SKM-1 treated with dmso at 0.1 percent for 144 hours (cell line): ENCODE data around the gene INPP1.
"Not testable (repeated sequence)": the region's sequence is repeated elsewhere in the genome, so short reads cannot be mapped to it uniquely, and the experiment has no call there.

ENCODE experiments used
- DNase-seq: peaks from one replicate; lab custom pipeline; 2025; ENCODE audit not compliant: unreplicated experiment; lab: John Stamatoyannopoulos, UW

INPP1 gene, protein sequence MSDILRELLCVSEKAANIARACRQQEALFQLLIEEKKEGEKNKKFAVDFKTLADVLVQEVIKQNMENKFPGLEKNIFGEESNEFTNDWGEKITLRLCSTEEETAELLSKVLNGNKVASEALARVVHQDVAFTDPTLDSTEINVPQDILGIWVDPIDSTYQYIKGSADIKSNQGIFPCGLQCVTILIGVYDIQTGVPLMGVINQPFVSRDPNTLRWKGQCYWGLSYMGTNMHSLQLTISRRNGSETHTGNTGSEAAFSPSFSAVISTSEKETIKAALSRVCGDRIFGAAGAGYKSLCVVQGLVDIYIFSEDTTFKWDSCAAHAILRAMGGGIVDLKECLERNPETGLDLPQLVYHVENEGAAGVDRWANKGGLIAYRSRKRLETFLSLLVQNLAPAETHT

GRCh38 chr2:190343536-190344275 is at the start of gene INPP1:
Gene INPP1, plus strand, starts transcription at chr2:190343589. Its CDS starts 16,514 bp downstream, at chr2:190360103.
- peak; percentile 95 for DNase-seq

DNA sequence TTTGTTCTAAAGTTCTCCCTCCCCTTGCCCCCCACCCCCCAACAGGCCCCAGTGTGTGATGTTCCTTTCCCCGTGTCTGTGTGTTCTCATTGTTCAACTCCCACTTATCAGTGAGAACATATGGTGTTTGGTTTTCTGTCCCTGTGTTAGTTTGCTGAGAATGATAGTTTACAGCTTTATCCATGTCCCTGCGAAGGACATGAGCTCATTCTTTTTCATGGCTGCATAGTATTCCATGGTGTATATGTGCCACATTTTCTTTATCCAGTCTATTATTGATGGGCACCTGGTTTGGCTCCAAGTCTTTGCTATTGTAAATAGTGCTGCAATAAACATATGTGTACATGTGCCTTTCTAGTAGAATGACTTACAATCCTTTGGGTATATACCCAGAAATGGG is 45.5 kb upstream of the INPP1 start:
- not testable (repeated sequence) for DNase-seq

DNA sequence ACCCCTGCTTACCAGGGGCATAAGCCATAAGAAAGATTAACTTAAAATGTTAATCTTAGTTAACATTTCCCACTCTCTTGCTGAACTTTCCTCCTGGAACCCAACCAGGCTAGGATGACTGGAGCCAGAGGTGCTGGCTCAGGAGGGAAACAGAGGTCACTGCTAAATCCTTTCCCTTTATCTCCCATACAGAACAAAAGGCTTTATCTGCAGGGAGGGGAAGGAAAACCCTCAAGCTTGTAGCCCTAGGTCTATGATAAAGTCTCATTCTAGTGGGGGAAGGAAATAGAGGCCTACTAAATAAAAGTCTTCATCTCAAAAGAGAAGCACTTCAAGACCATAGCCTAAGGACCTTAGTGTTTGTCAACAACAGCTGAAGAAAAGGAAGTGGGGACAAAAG is 42.4 kb upstream of the INPP1 start:
- no peak for DNase-seq

GRCh38 chr2:190302052-190302451 is 41.3 kb upstream of the INPP1 start:
- DNase-seq, result no peak

GRCh38 chr2:190303647-190304046 is 39.7 kb upstream of the INPP1 start:
- no peak for DNase-seq

GRCh38 chr2:190304404-190304803 is 39.0 kb upstream of the INPP1 start:
- no peak for DNase-seq

DNA sequence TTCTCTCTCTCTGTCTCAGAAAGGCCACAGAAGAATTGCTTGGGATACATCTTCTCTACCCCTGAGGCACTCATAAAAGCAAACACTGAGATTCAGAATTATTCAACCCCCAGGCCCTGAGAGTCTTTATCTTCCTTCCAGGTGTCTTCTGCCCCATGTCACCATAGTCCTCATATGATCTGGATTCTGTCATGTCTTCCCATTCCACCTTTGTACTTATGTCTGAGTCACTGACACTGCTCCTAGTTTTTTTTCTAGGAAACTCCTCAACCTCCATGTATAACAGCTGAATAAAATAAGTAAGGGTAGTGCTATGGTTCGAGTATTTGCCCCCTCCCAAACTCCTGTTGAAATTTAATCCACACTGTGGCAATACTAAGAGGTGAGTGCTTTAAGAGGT is 35.4 kb upstream of the INPP1 start:
- DNase-seq, result no peak

DNA sequence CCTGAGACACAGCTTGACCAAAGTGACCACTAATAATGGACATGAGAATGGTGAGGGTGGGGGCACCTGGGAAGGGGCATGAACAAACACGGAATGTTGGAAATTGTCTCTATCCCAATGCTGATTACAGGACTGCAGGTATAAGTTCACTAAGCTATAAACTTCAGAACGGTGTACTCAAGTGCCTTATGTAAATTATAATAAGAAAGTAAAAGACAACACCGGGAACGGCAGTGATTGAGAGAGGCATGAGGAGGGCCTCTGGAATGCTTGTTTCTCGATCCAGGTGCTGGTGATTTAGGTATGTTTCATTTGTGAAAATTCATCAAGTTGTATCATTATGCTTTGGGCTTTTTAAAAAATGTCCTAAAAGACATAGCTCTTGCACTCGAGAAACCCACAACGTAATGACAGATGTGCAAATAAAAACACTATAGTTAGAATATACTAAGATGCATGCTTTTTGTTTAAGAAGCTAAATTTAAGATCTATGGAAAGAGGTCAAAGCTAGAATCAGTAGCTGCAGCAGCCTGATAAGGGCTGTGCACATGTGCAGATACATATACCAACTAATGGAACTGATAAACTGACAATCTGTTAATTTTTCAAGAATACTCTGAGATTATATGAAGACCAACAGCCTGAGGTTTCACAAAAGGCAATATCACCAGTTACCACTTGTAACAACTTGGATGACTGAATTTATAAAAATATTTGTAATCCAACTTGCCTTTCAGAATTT is 31.3 kb upstream of the INPP1 start:
- no peak for DNase-seq

DNA sequence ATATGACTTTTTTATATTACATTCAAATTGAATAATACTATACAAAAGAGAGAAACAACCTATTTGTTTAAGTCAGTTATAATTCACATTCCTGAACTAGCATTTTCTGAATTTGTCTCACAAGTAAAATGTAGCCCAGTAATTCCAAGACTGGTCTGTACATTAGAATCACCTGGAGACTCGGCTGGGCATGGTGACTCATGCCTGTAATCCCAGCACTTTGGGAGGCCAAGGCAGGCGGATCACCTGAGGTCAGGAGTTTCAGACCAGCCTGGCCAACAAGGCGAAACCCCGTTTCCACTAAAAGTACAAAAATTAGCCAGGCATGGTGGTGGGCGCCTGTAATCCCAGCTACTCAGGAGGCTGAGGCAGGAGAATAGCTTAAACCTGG is 30.8 kb upstream of the INPP1 start:
- not testable (repeated sequence) for DNase-seq

- DNase-seq, result no peak
Measured at GRCh38 chr2:190313880-190314279, 29.5 kb upstream of the INPP1 start.

GRCh38 chr2:190315273-190315672 is 28.1 kb upstream of the INPP1 start:
- DNase-seq, result no peak

GRCh38 chr2:190318514-190318913 is 24.9 kb upstream of the INPP1 start:
- DNase-seq, result no peak

GRCh38 chr2:190318931-190319554 is 24.3 kb upstream of the INPP1 start:
- DNase-seq, result no peak

DNA sequence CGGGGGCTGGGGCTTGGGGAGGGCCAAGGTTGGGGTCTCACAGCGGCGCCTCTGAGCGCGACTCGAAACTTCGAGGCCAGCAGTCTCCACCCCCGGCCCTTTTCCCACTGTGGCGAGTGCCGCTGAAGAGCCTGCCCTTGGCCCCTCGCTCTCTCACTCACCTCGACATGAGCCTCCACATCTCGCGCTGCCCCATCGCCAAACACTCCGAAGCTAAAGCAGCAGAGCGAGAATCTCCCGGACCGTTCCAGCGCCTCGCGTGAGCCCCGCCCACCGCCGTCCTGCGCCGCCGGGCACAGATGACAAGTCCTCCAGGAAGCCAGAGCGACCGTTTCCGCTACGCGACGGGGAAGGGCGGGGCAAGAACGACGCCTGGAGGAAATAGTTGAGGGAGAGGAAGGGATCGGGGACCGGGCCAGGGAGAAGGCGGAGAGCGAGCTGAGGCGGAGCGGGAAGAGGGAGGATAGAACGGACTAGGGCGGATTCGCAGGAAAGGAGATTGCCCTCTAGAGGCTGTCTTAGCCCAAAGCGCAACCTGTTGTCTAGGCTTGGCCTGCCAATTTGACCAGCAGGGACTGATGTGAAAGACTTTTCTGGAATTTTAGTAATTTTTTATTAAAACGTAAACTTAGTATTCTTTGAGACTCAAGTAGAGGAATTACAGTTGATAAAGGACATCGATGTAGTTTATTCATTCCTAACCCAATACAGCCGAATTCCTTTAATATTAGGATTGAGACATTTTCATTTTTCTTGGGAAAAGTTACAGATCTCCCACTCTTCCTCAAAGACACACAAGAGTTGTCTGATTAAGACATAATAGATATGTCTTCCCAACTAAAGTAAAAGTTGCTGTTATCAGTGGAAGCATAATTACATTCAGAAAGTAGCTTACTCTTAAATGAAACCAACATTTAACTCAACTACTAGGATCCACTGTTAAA is 23.6 kb upstream of the INPP1 start, which contains the start of gene HIBCH:
Gene HIBCH, minus strand, starts transcription at position 272 of the 944 bp plus-strand sequence. Its CDS starts 76 bp downstream, at position 196.
- DNase-seq, result peak; percentile 98

DNA sequence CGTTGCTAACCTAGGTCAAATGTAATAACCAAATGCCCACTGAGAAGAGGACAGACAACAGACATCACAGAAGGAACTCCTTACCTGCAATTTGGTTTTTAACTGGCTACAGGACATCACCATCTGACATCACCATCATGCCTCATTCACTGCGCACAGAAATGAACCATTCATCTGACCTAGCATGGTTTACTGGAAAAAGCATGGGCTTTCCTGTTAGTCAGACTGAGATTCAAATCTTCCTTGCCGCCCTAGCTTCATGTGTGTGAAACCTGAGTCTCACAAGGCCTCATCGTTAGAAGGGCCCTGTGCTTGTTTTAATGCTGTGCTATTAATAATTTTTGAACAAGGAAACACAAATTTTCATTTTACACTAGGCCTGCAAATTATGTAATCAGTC is 22.7 kb upstream of the INPP1 start:
- no peak for DNase-seq

- no peak for DNase-seq
Measured at GRCh38 chr2:190323406-190323805, 20.0 kb upstream of the INPP1 start.

DNA sequence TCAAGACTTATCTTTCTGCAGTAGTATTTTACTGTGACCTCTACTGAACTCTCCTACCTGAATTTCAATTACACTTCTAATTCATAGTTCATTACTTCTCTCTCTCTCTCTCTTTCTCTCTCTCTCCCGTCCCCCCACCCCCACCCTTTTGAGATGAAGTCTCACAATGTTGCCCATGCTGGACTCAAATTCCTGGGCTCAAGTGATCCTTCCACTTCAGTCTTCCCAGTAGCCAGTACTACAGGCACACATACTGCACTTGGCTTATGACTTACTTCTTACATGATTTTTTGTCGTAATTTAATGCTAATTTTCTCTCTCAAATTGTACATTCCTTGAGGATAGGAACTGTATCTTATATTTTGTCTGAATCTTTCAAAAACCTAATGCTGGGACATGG is 17.8 kb upstream of the INPP1 start:
- no peak for DNase-seq

- no peak for DNase-seq
Measured at GRCh38 chr2:190327867-190328572, 15.4 kb upstream of the INPP1 start.

- no peak for DNase-seq
Measured at GRCh38 chr2:190328573-190329147, 14.7 kb upstream of the INPP1 start.
